Activated CD4-positive, alpha-beta T cell treated with anti-CD3 and anti-CD28 coated beads, Interleukin-2, amount 10 ng/mL, durations not matched to agents 7 days and 5 days (primary cell): ENCODE data around the gene TBCEL. TPM values are rescaled to one million over a fixed set of nuclear protein-coding genes. Genes with fewer than 3 reads are reported as not detected.

Experiments
- CTCF ChIA-PET: fragments of 350-600 bp; sonication (Branson Sonifier 250); formaldehyde crosslinking; loops from one replicate; lab custom pipeline; 2021; ENCODE audit warnings: antibody characterized with exemption; lab: Charles Lee
- POLR2A ChIA-PET: fragments of 350-600 bp; sonication (Branson Sonifier 250); formaldehyde crosslinking; loops from one replicate; lab custom pipeline; 2021; ENCODE audit warnings: antibody characterized with exemption; lab: Charles Lee
- DNase-seq: peaks from one replicate; pipeline ENCODE4 v3.0.0-alpha.2; 2020
- H3K27ac Mint-ChIP-seq: one replicate; pipeline ENCODE4 v1.8.0; 2021; ENCODE audit warnings: mild to moderate bottlenecking, moderate library complexity, mixed read lengths
- H3K27me3 Mint-ChIP-seq: one replicate; pipeline ENCODE4 v1.8.0; 2021; ENCODE audit warnings: mixed read lengths
- H3K36me3 Mint-ChIP-seq: one replicate; pipeline ENCODE4 v1.8.0; 2021; ENCODE audit warnings: low read depth, mixed read lengths
- H3K4me1 Mint-ChIP-seq: one replicate; pipeline ENCODE4 v1.8.0; 2021; ENCODE audit warnings: mixed read lengths
- H3K4me3 Mint-ChIP-seq: one replicate; pipeline ENCODE4 v1.8.0; 2021; ENCODE audit warnings: mild to moderate bottlenecking, moderate library complexity, mixed read lengths
- H3K9me3 Mint-ChIP-seq: one replicate; pipeline ENCODE4 v1.8.0; 2021; ENCODE audit warnings: mixed read lengths
- total RNA-seq, 2 experiments: library from RNA; stranded (reverse); gene quantifications; one replicate each; pipeline ENCODE4 v1.2.3, GENCODE V29; 2021

TBCEL gene
- total RNA-seq, result 10 to 100 TPM; 13.1 to 16.1 TPM

GRCh38 chr11:121023848-121024751 is at the start of gene TBCEL:
Gene TBCEL, plus strand, starts transcription at chr11:121024102. Its CDS starts 21,589 bp downstream, at chr11:121045691.
- no peaks in the 10 kb centered on the region for H3K27me3 Mint-ChIP-seq
- peak within 1 kb of the TSS; percentile 89 for H3K27ac Mint-ChIP-seq
- CTCF ChIA-PET, result interaction anchor here (1.2 to 2.1 kb wide), 2 partner anchors 11 to 72 kb away, joined by 3 to 4 read pairs; no protein-coding TSS in a partner anchor

GRCh38 chr11:120974466-120974865 is 49.4 kb upstream of the TBCEL start:
- Mint-ChIP-seq H3K9me3 (no peaks in the 10 kb centered on the region), H3K4me3 (no peak overlapping the region), H3K27ac (no peak overlapping the region), H3K27me3 (peaks cover 17% of the 10 kb centered on the region), H3K36me3 (no peaks in the 10 kb centered on the region), H3K4me1 (no peaks in the 10 kb centered on the region)
- CTCF ChIA-PET, result no interaction called here
- DNase-seq, result no peak
- POLR2A ChIA-PET, result no interaction called here

More at GRCh38 chr11:121023848-121024751, at the start of gene TBCEL:
- Mint-ChIP-seq H3K4me1 (peaks cover 20% of the 10 kb centered on the region), H3K36me3 (no peaks in the 10 kb centered on the region), H3K4me3 (peak within 1 kb of the TSS; percentile 81), H3K9me3 (no peaks in the 10 kb centered on the region)
- DNase-seq, result peak; percentile 89
- POLR2A ChIA-PET, result no interaction called here

GRCh38 chr11:120974965-120975364 is 48.9 kb upstream of the TBCEL start:
- Mint-ChIP-seq H3K9me3 (no peaks in the 10 kb centered on the region), H3K27me3 (peaks cover 20% of the 10 kb centered on the region), H3K36me3 (no peaks in the 10 kb centered on the region), H3K27ac (no peak overlapping the region), H3K4me1 (no peaks in the 10 kb centered on the region), H3K4me3 (no peak overlapping the region)
- no peak for DNase-seq
- POLR2A ChIA-PET, result no interaction called here
- CTCF ChIA-PET, result no interaction called here

GRCh38 chr11:120977266-120978137 is 46.4 kb upstream of the TBCEL start:
- no peaks in the 10 kb centered on the region for H3K9me3 Mint-ChIP-seq
- no peak for DNase-seq
- peaks cover 33% of the 10 kb centered on the region for H3K27me3 Mint-ChIP-seq
- POLR2A ChIA-PET, result no interaction called here
- no peaks in the 10 kb centered on the region for H3K4me1 Mint-ChIP-seq
- no peak overlapping the region for H3K27ac Mint-ChIP-seq
- H3K4me3 Mint-ChIP-seq, result no peak overlapping the region
- no peaks in the 10 kb centered on the region for H3K36me3 Mint-ChIP-seq
- CTCF ChIA-PET, result interaction anchor here (0.7 kb wide), 1 partner anchor 22 kb away, joined by 3 read pairs; no protein-coding TSS in a partner anchor

GRCh38 chr11:120978701-120979100 is 45.2 kb upstream of the TBCEL start:
- no peaks in the 10 kb centered on the region for H3K36me3 Mint-ChIP-seq
- ChIA-PET POLR2A (no interaction called here), CTCF (interaction anchor here (0.5 to 0.7 kb wide), 2 partner anchors 23 to 114 kb away, joined by 3 read pairs; no protein-coding TSS in a partner anchor)
- no peaks in the 10 kb centered on the region for H3K4me1 Mint-ChIP-seq
- no peak for DNase-seq
- peaks cover 42% of the 10 kb centered on the region for H3K27me3 Mint-ChIP-seq
- no peak overlapping the region for H3K27ac Mint-ChIP-seq
- H3K4me3 Mint-ChIP-seq, result no peak overlapping the region
- H3K9me3 Mint-ChIP-seq, result no peaks in the 10 kb centered on the region

GRCh38 chr11:120985718-120986569 is 38.0 kb upstream of the TBCEL start:
- H3K4me1 Mint-ChIP-seq, result peaks cover 10% of the 10 kb centered on the region
- DNase-seq, result peak; percentile 39
- ChIA-PET POLR2A (interaction anchor here (0.7 kb wide), 1 partner anchor 23 kb away, joined by 3 read pairs; no protein-coding TSS in a partner anchor), CTCF (no interaction called here)
- no peaks in the 10 kb centered on the region for H3K9me3 Mint-ChIP-seq
- no peaks in the 10 kb centered on the region for H3K36me3 Mint-ChIP-seq
- H3K4me3 Mint-ChIP-seq, result peak overlapping the region; percentile 57
- peaks cover 45% of the 10 kb centered on the region for H3K27me3 Mint-ChIP-seq
- no peak overlapping the region for H3K27ac Mint-ChIP-seq

GRCh38 chr11:120988603-120989002 is 35.3 kb upstream of the TBCEL start:
- H3K36me3 Mint-ChIP-seq, result no peaks in the 10 kb centered on the region
- H3K27ac Mint-ChIP-seq, result no peak overlapping the region
- H3K4me3 Mint-ChIP-seq, result no peak overlapping the region
- ChIA-PET CTCF (no interaction called here), POLR2A (no interaction called here)
- peaks cover 34% of the 10 kb centered on the region for H3K27me3 Mint-ChIP-seq
- H3K4me1 Mint-ChIP-seq, result peaks cover 10% of the 10 kb centered on the region
- H3K9me3 Mint-ChIP-seq, result no peaks in the 10 kb centered on the region
- no peak for DNase-seq

GRCh38 chr11:120991830-120992686 is 31.8 kb upstream of the TBCEL start:
- no peak for DNase-seq
- Mint-ChIP-seq H3K4me1 (peaks cover 3% of the 10 kb centered on the region), H3K9me3 (no peaks in the 10 kb centered on the region), H3K27me3 (peaks cover 20% of the 10 kb centered on the region), H3K27ac (no peak overlapping the region), H3K4me3 (no peak overlapping the region), H3K36me3 (no peaks in the 10 kb centered on the region)
- ChIA-PET CTCF (interaction anchor here (1.0 kb wide), 1 partner anchor 203 kb away, joined by 3 read pairs; no protein-coding TSS in a partner anchor), POLR2A (no interaction called here)

GRCh38 chr11:120994091-120994859 is 29.6 kb upstream of the TBCEL start:
- POLR2A ChIA-PET, result no interaction called here
- peaks cover 9% of the 10 kb centered on the region for H3K27me3 Mint-ChIP-seq
- peaks cover 3% of the 10 kb centered on the region for H3K4me1 Mint-ChIP-seq
- CTCF ChIA-PET, result no interaction called here
- H3K9me3 Mint-ChIP-seq, result no peaks in the 10 kb centered on the region
- no peak for DNase-seq
- H3K27ac Mint-ChIP-seq, result no peak overlapping the region
- H3K36me3 Mint-ChIP-seq, result no peaks in the 10 kb centered on the region
- no peak overlapping the region for H3K4me3 Mint-ChIP-seq

- H3K4me1 Mint-ChIP-seq, result peaks cover 3% of the 10 kb centered on the region
- DNase-seq, result no peak
- CTCF ChIA-PET, result no interaction called here
- H3K27ac Mint-ChIP-seq, result no peak overlapping the region
- H3K27me3 Mint-ChIP-seq, result peaks cover 9% of the 10 kb centered on the region
- POLR2A ChIA-PET, result no interaction called here
- no peaks in the 10 kb centered on the region for H3K9me3 Mint-ChIP-seq
- no peaks in the 10 kb centered on the region for H3K36me3 Mint-ChIP-seq
- H3K4me3 Mint-ChIP-seq, result no peak overlapping the region
These were observed 28.7 kb upstream of the TBCEL start for GRCh38 chr11:120995184-120995583.

- no peaks in the 10 kb centered on the region for H3K36me3 Mint-ChIP-seq
- no peak for DNase-seq
- H3K27me3 Mint-ChIP-seq, result peaks cover 2% of the 10 kb centered on the region
- CTCF ChIA-PET, result no interaction called here
- peaks cover 3% of the 10 kb centered on the region for H3K4me1 Mint-ChIP-seq
- no peaks in the 10 kb centered on the region for H3K9me3 Mint-ChIP-seq
- H3K27ac Mint-ChIP-seq, result no peak overlapping the region
- H3K4me3 Mint-ChIP-seq, result no peak overlapping the region
- POLR2A ChIA-PET, result no interaction called here
These were observed 26.9 kb upstream of the TBCEL start for GRCh38 chr11:120996973-120997372.
